Psoas muscle (tissue), 8 donors: Measurements from ENCODE around the gene COG8. TPM values are rescaled to one million over a fixed set of nuclear protein-coding genes. Genes with fewer than 3 reads are reported as not detected.

Source experiments
- ATAC-seq, 4 donors: fragments of 200-7000 bp; cut with Tn5 transposase; one replicate each; pipeline ENCODE4 v1.9.1; 2020; ENCODE audit warnings: moderate library complexity in 3 of 4, mild to moderate bottlenecking in 2 of 4
- DNase-seq, 2 donors: peaks; one replicate each; pipeline ENCODE4 v3.0.0-alpha.2; 2020
- H3K27ac ChIP-seq: fragments of 200-600 bp; one replicate; pipeline ENCODE4 v1.8.0; 2022
- H3K27me3 ChIP-seq, 3 donors: fragments of 200-600 bp in 1 of 3; one replicate each; pipeline versions ENCODE4 v1.6.1 to v1.8.0; 2013 to 2022; ENCODE audit warnings: low read length in 2 of 3, mild to moderate bottlenecking in 2 of 3, moderate library complexity in 1 of 3; ENCODE audit not compliant: insufficient read depth in 3 of 3
- H3K36me3 ChIP-seq, 2 donors: fragments of 200-600 bp in 1 of 2; one replicate each; pipeline versions ENCODE4 v1.6.1 to v1.8.0; 2013 to 2022; ENCODE audit warnings: low read depth in 1 of 2, mild to moderate bottlenecking in 1 of 2, moderate library complexity in 1 of 2; ENCODE audit not compliant: insufficient read depth in 1 of 2
- H3K4me1 ChIP-seq: fragments of 200-600 bp; one replicate; pipeline ENCODE4 v1.8.0; 2022
- H3K4me3 ChIP-seq: fragments of 200-600 bp; one replicate; pipeline ENCODE4 v1.8.0; 2022; ENCODE audit warnings: mild to moderate bottlenecking
- H3K9me3 ChIP-seq: fragments of 200-600 bp; one replicate; pipeline ENCODE4 v1.8.0; 2022
- CTCF ChIP-seq: fragments of 200-600 bp; IDR thresholded peaks from one replicate; pipeline ENCODE4 v1.8.0; 2022; ENCODE audit warnings: antibody characterized with exemption
- WGBS, 3 donors: extraction: QIAGEN DNeasy Blood & Tissue Kit; methylation state at CpG; one replicate each; pipeline versions ENCODE4 v1.1.6 to v1.1.7; 2013; 5-methylcytosine and 5-hydroxymethylcytosine counted together
- intact Hi-C, 2 donors: fragments of 100-400 bp; cut with DNase I; formaldehyde crosslinking; loops; one replicate each; pipeline versions ENCODE4 v1.11.0 to v1.14.2; 2022
- polyA plus RNA-seq, 3 donors: library from polyadenylated mRNA; stranded (reverse); fragments of 200-250 nt; gene quantifications; one replicate each; pipeline ENCODE4 v1.2.3, GENCODE V29; 2013
- total RNA-seq, 4 donors: library from RNA; stranded (reverse); fragmentation: NEBNext Ultra II Directional in 2 of 4; extraction: Animal tissue kit (Norgen Biotek cat#: 25700) in 2 of 4; gene quantifications; one replicate each; pipeline versions ENCODE4 v1.2.1 to v1.2.4, GENCODE V29; 2021 to 2023
- donor health status: healthy with polysubstance abuse.
- donor health status: DM: no; HTN: no; CAD: no; lungs with moderate emphysema.
- donor health status: Bipolar disorder and iron deficiency.
- donor health status: healthy.
- donor health status: DM: yes; HTN: yes; CAD: no.
- donor health status: DM: no; HTN: no; CAD: no.
- donor health status: DM: no; HTN: no; CAD: no.
- donor health status: DM: yes; HTN: yes; CAD: no.

COG8 gene
- total and polyA plus RNA-seq, 7 donors, result 16.7 to 36.5 (median 28.3) TPM

GRCh38 chr16:69381231-69381630 is 41.9 kb upstream of the COG8 start:
- Histone ChIP-seq H3K4me1 (peaks cover 10% of the 10 kb centered on the region), H3K27ac (no peak overlapping the region), H3K9me3 (no peaks in the 10 kb centered on the region), H3K27me3 (no peaks in the 10 kb centered on the region), H3K4me3 (no peak overlapping the region), H3K36me3 (peaks cover 13 to 76% of the 10 kb centered on the region in 2 donors)
- DNase-seq (no peak), ATAC-seq (no peak)
- WGBS, 3 donors, result 66 to 73% (median 68%) methylated on average over 2 of the region's 2 CpGs
- no peak for TF ChIP-seq CTCF
- intact Hi-C loops, result loop anchor here in 1 of 2 donors (5.0 kb wide), 1 partner anchor 39 kb away; no protein-coding TSS in a partner anchor

- no peak for TF ChIP-seq CTCF
- no peak overlapping the region for H3K4me3 ChIP-seq
- intact Hi-C loops, result no loop called here
- no peaks in the 10 kb centered on the region for H3K9me3 ChIP-seq
- H3K36me3 ChIP-seq, result peaks cover 13 to 86% of the 10 kb centered on the region in 2 donors
- ATAC-seq (no peak), DNase-seq (no peak)
- H3K27ac ChIP-seq, result no peak overlapping the region
- no peaks in the 10 kb centered on the region for H3K27me3 ChIP-seq
- whole genome bisulfite sequencing, 3 donors, result 78 to 86% (median 82%) methylated on average over 1 of the region's 1 CpG
- no peaks in the 10 kb centered on the region for H3K4me1 ChIP-seq
These were observed 39.4 kb upstream of the COG8 start for GRCh38 chr16:69378760-69379159.

GRCh38 chr16:69378036-69378435 is 38.7 kb upstream of the COG8 start:
- Histone ChIP-seq H3K9me3 (no peaks in the 10 kb centered on the region), H3K27ac (no peak overlapping the region), H3K27me3 (no peaks in the 10 kb centered on the region), H3K36me3 (peaks cover 13 to 86% of the 10 kb centered on the region in 2 donors), H3K4me1 (no peaks in the 10 kb centered on the region), H3K4me3 (no peak overlapping the region)
- WGBS, 3 donors, result 84 to 90% (median 86%) methylated on average over 1 of the region's 1 CpG
- intact Hi-C loops, result no loop called here
- TF ChIP-seq CTCF, result no peak
- ATAC-seq (no peak), DNase-seq (no peak)

GRCh38 chr16:69376393-69377059 is 37.2 kb upstream of the COG8 start:
- no peak overlapping the region for H3K4me3 ChIP-seq

More at GRCh38 chr16:69376393-69377059, 37.2 kb upstream of the COG8 start:
- 94 to 96% (median 95%) methylated on average over 10 of the region's 10 CpGs for WGBS, 3 donors
- no peaks in the 10 kb centered on the region for H3K9me3 ChIP-seq
- ATAC-seq (no peak), DNase-seq (no peak)
- no peak for TF ChIP-seq CTCF
- intact Hi-C loops, result no loop called here
- H3K27ac ChIP-seq, result no peak overlapping the region
- no peaks in the 10 kb centered on the region for H3K4me1 ChIP-seq
- H3K36me3 ChIP-seq, result peaks cover 9 to 84% of the 10 kb centered on the region in 2 donors
- no peaks in the 10 kb centered on the region for H3K27me3 ChIP-seq
